GM21737 (cell line): ENCODE results near the gene PDP2.
"Not testable (repeated sequence)": the region's sequence is repeated elsewhere in the genome, so short reads cannot be mapped to it uniquely, and the experiment has no call there.

Experiments used
- ATAC-seq: cut with Tn5 transposase; IDR thresholded peaks from one replicate; pipeline ENCODE4 v1.9.1; 2021; ENCODE audit warnings: mild to moderate bottlenecking, moderate library complexity; ENCODE audit not compliant: unreplicated experiment

The PDP2 gene

GRCh38 chr16:66881964-66882508, 1.7 kb downstream of the PDP2 start:
- no peak for ATAC-seq

- ATAC-seq: no peak
Observed at GRCh38 chr16:66882702-66883101, 2.4 kb downstream of the PDP2 start.

GRCh38 chr16:66885491-66885890, 5.2 kb downstream of the PDP2 start:
- no peak for ATAC-seq

- ATAC-seq: no peak
Observed at GRCh38 chr16:66886321-66886720, 6.0 kb downstream of the PDP2 start.

- ATAC-seq: no peak
Observed at GRCh38 chr16:66886914-66887313, 6.6 kb downstream of the PDP2 start.

GRCh38 chr16:66888647-66889615, 8.6 kb downstream of the PDP2 start:
- ATAC-seq: no peak

GRCh38 chr16:66889622-66890021, 9.3 kb downstream of the PDP2 start:
- no peak for ATAC-seq

GRCh38 chr16:66890799-66891198, 10.5 kb downstream of the PDP2 start:
- no peak for ATAC-seq

- ATAC-seq: no peak
Observed at GRCh38 chr16:66891360-66891759, 11.0 kb downstream of the PDP2 start.

- ATAC-seq: no peak
Observed at GRCh38 chr16:66891797-66892196, 11.5 kb downstream of the PDP2 start.

- ATAC-seq: no peak
Observed at GRCh38 chr16:66894055-66894454, 13.7 kb downstream of the PDP2 start.

- no peak for ATAC-seq
Observed at GRCh38 chr16:66894948-66895688, 14.8 kb downstream of the PDP2 start.

GRCh38 chr16:66895689-66895979, 15.3 kb downstream of the PDP2 start:
- no peak for ATAC-seq

GRCh38 chr16:66895999-66896398, 15.7 kb downstream of the PDP2 start:
- ATAC-seq: no peak

GRCh38 chr16:66896682-66897081, 16.4 kb downstream of the PDP2 start:
- not testable (repeated sequence) for ATAC-seq

- no peak for ATAC-seq
Observed at GRCh38 chr16:66898207-66898606, 17.9 kb downstream of the PDP2 start.

- ATAC-seq: no peak
Observed at GRCh38 chr16:66898933-66899309, 18.6 kb downstream of the PDP2 start.

- no peak for ATAC-seq
Observed at GRCh38 chr16:66899310-66899944, 19.1 kb downstream of the PDP2 start.

GRCh38 chr16:66899945-66900710, 19.8 kb downstream of the PDP2 start:
- no peak for ATAC-seq

- no peak for ATAC-seq
Observed at GRCh38 chr16:66900721-66901441, 20.6 kb downstream of the PDP2 start.
